T-cell (primary cell): ENCODE measurements around the gene MED12L. TPM values are rescaled to one million over a fixed set of nuclear protein-coding genes. Genes with fewer than 3 reads are reported as not detected.

Experiments used
- ATAC-seq, 4 experiments: fragments of 200-7000 bp in 3 of 4; fragments of 150-1000 bp in 1 of 4; cut with Tn5 transposase; replicated peaks in 1 of 4; 1 replicate in 3 of 4; 2 replicates in 1 of 4; pipeline ENCODE4 v1.10.0; 2021; ENCODE audit warnings: moderate library complexity in 3 of 4, mild to moderate bottlenecking in 2 of 4, moderate number of reproducible peaks in 1 of 4
- CTCF ChIA-PET, 2 donors: fragments of 300-600 bp; sonication (Branson Sonifier 250); formaldehyde crosslinking; loops; one replicate each; lab custom pipeline; 2022; ENCODE audit warnings: antibody characterized with exemption in 2 of 2; lab: Charles Lee
- POLR2A ChIA-PET, 2 donors: fragments of 300-600 bp; sonication (Branson Sonifier 250); formaldehyde crosslinking; loops; one replicate each; lab custom pipeline; 2022; ENCODE audit warnings: antibody characterized with exemption in 2 of 2; lab: Charles Lee
- DNase-seq, 35 experiments: peaks; one replicate each; pipeline versions ENCODE4 v3.0.0 to v3.0.0-alpha.2; 2013 to 2023
- H3K27ac ChIP-seq: one replicate; pipeline ENCODE4 v1.5.1; 2013; ENCODE audit warnings: low read length
- H3K27me3 ChIP-seq, 2 experiments: replicated peaks in 1 of 2; 1 replicate in 1 of 2; 2 replicates in 1 of 2; pipeline versions ENCODE4 v1.6.1 to v1.7.0; 2013; ENCODE audit warnings: low read length in 1 of 2, mixed read lengths in 1 of 2; ENCODE audit not compliant: control insufficient read depth in 2 of 2, insufficient read depth in 2 of 2; ENCODE audit errors: extremely low read depth in 1 of 2
- H3K36me3 ChIP-seq, 2 donors: 1 replicate in 1 of 2; 2 replicates in 1 of 2; pipeline versions ENCODE4 v1.6.1 to v1.7.0; 2013; ENCODE audit warnings: low read length in 1 of 2; ENCODE audit not compliant: control insufficient read depth in 2 of 2, insufficient read depth in 1 of 2; ENCODE audit errors: extremely low read depth in 1 of 2
- H3K4me1 ChIP-seq, 2 experiments: 1 replicate in 1 of 2; 2 replicates in 1 of 2; pipeline versions ENCODE4 v1.6.1 to v1.7.0; 2013; ENCODE audit warnings: low read length in 2 of 2, mixed read lengths in 1 of 2; ENCODE audit not compliant: insufficient read depth in 2 of 2, control insufficient read depth in 1 of 2; ENCODE audit errors: extremely low read depth in 1 of 2
- H3K4me3 ChIP-seq, 2 donors: 1 replicate in 1 of 2; 2 replicates in 1 of 2; pipeline versions ENCODE4 v1.5.1 to v1.7.0; 2013; ENCODE audit warnings: mild to moderate bottlenecking in 2 of 2, low read length in 1 of 2, moderate library complexity in 1 of 2; ENCODE audit not compliant: control insufficient read depth in 1 of 2; ENCODE audit errors: extremely low read depth in 1 of 2
- H3K9me3 ChIP-seq: 2 replicates; pipeline ENCODE4 v1.7.0; 2013
- H3K27ac Mint-ChIP-seq, 2 donors: one replicate each; pipeline ENCODE4 v1.8.0; 2020 to 2021; ENCODE audit warnings: mild to moderate bottlenecking in 2 of 2, mixed read lengths in 2 of 2
- H3K27me3 Mint-ChIP-seq, 2 donors: one replicate each; pipeline ENCODE4 v1.8.0; 2021 to 2022; ENCODE audit warnings: mixed read lengths in 2 of 2
- H3K36me3 Mint-ChIP-seq: one replicate; pipeline ENCODE4 v1.8.0; 2021; ENCODE audit warnings: mixed read lengths
- H3K4me1 Mint-ChIP-seq, 3 donors: one replicate each; pipeline ENCODE4 v1.8.0; 2020 to 2022; ENCODE audit warnings: mixed read lengths in 3 of 3, mild to moderate bottlenecking in 1 of 3
- H3K4me3 Mint-ChIP-seq, 3 donors: one replicate each; pipeline ENCODE4 v1.8.0; 2020 to 2022; ENCODE audit warnings: mild to moderate bottlenecking in 3 of 3, mixed read lengths in 3 of 3, moderate library complexity in 3 of 3
- H3K9me3 Mint-ChIP-seq, 3 donors: one replicate each; pipeline ENCODE4 v1.8.0; 2020 to 2022; ENCODE audit warnings: mixed read lengths in 3 of 3
- WGBS: methylation state at CpG from one replicate; pipeline ENCODE4 v1.1.5; 2013; ENCODE audit warnings: missing lambda C conversion rate; ENCODE audit not compliant: insufficient coverage; 5-methylcytosine and 5-hydroxymethylcytosine counted together
- total RNA-seq, 35 experiments: library from RNA in 6 of 35; stranded (reverse) in 6 of 35; fragments of 120-200 nt in 1 of 35; gene quantifications; one replicate each; pipeline versions ENCODE4 v1.2.1 to v1.2.4 and lab custom pipeline; 2013 to 2026

MED12L gene
- total RNA-seq, 5 donors from 2014 or later (not counting 1 experiment from before 2014, with no cell fraction given): 0.55 to 2.1 (median 0.66) TPM

GRCh38 chr3:151135541-151136337 is 50.3 kb downstream of the MED12L start:
- Histone ChIP-seq H3K27ac (peak overlapping the region; percentile 62), H3K4me1 (peaks cover 9 to 11% of the 10 kb centered on the region in 2 experiments), H3K36me3 (no peaks in the 10 kb centered on the region), H3K4me3 (no peak overlapping the region), H3K27me3 (no peaks in the 10 kb centered on the region), H3K9me3 (no peaks in the 10 kb centered on the region)
- Mint-ChIP-seq H3K4me1 (peaks cover 22 to 29% (median 27%) of the 10 kb centered on the region in 3 donors), H3K9me3 (no peaks in the 10 kb centered on the region), H3K36me3 (no peaks in the 10 kb centered on the region), H3K4me3 (peak overlapping the region; percentile 1 to 55 (median 21)), H3K27ac (peak overlapping the region; percentile 83 to 88), H3K27me3 (peaks cover 0 to 4% of the 10 kb centered on the region in 2 donors)
- POLR2A ChIA-PET: no interaction called here
- WGBS: 26% methylated on average over 3 of the region's 5 CpGs
- peak; percentile 87 to 93 (median 88) for ATAC-seq
- CTCF ChIA-PET: interaction anchor here in 1 of 2 donors (0.6 kb wide), 2 partner anchors 16 to 76 kb away, joined by 4 read pairs; no protein-coding TSS in a partner anchor
- peak in 33 of 35 experiments; percentile 2 to 48 (median 21) for DNase-seq

- Mint-ChIP-seq H3K9me3 (no peaks in the 10 kb centered on the region), H3K4me1 (peaks cover 0 to 5% (median 0%) of the 10 kb centered on the region in 3 donors), H3K27ac (no peak overlapping the region), H3K4me3 (no peak overlapping the region), H3K36me3 (no peaks in the 10 kb centered on the region), H3K27me3 (peaks cover 10 to 13% of the 10 kb centered on the region in 2 donors)
- peaks cover 0 to 5% of the 10 kb centered on the region in 2 experiments for H3K27me3 ChIP-seq
- ChIA-PET POLR2A (no interaction called here), CTCF (interaction anchor here (0.6 to 1.4 kb wide), 13 partner anchors 8 to 859 kb away, joined by 3 to 10 read pairs (median 3); no protein-coding TSS in a partner anchor)
- 90% methylated on average over 3 of the region's 5 CpGs for WGBS
- H3K4me3 ChIP-seq: no peak overlapping the region
- no peaks in the 10 kb centered on the region for H3K9me3 ChIP-seq
- no peak for DNase-seq
- peaks cover 0 to 6% of the 10 kb centered on the region in 2 experiments for H3K4me1 ChIP-seq
- ATAC-seq: no peak
- no peaks in the 10 kb centered on the region for H3K36me3 ChIP-seq
- H3K27ac ChIP-seq: no peak overlapping the region
Observed at GRCh38 chr3:151142929-151143328, 57.5 kb downstream of the MED12L start.

- Histone ChIP-seq H3K36me3 (no peaks in the 10 kb centered on the region), H3K27ac (no peak overlapping the region), H3K4me3 (no peak overlapping the region), H3K9me3 (no peaks in the 10 kb centered on the region), H3K27me3 (peaks cover 0 to 5% of the 10 kb centered on the region in 2 experiments), H3K4me1 (peaks cover 0 to 6% of the 10 kb centered on the region in 2 experiments)
- 65% methylated on average over 3 of the region's 4 CpGs for WGBS
- peaks cover 0 to 5% (median 0%) of the 10 kb centered on the region in 3 donors for H3K4me1 Mint-ChIP-seq
- no peak for DNase-seq
- no peaks in the 10 kb centered on the region for H3K36me3 Mint-ChIP-seq
- H3K9me3 Mint-ChIP-seq: no peaks in the 10 kb centered on the region
- H3K27me3 Mint-ChIP-seq: peaks cover 10 to 13% of the 10 kb centered on the region in 2 donors
- POLR2A ChIA-PET: interaction anchor here in 1 of 2 donors (0.5 to 0.6 kb wide), 2 partner anchors 329 to 1124 kb away, joined by 4 read pairs; partner anchors contain the start of gene MBNL1
- ATAC-seq: no peak
- H3K27ac Mint-ChIP-seq: no peak overlapping the region
- H3K4me3 Mint-ChIP-seq: no peak overlapping the region
- CTCF ChIA-PET: interaction anchor here in 1 of 2 donors (1.4 kb wide), 1 partner anchor 12 kb away, joined by 5 read pairs; no protein-coding TSS in a partner anchor
Observed at GRCh38 chr3:151144016-151144415, 58.6 kb downstream of the MED12L start.

GRCh38 chr3:151144760-151145159 is 59.3 kb downstream of the MED12L start:
- ATAC-seq (no peak), DNase-seq (no peak)
- ChIA-PET POLR2A (interaction anchor here in 1 of 2 donors (0.6 kb wide), 1 partner anchor 281 kb away, joined by 3 read pairs; no protein-coding TSS in a partner anchor), CTCF (interaction anchor here in 1 of 2 donors (1.4 kb wide), 1 partner anchor 11 kb away, joined by 5 read pairs; no protein-coding TSS in a partner anchor)
- 70% methylated on average over 5 of the region's 5 CpGs for WGBS
- no peak overlapping the region for H3K4me3 Mint-ChIP-seq
- H3K4me1 Mint-ChIP-seq: peaks cover 0 to 5% (median 0%) of the 10 kb centered on the region in 3 donors
- Histone ChIP-seq H3K27ac (no peak overlapping the region), H3K4me3 (no peak overlapping the region), H3K36me3 (no peaks in the 10 kb centered on the region), H3K4me1 (peaks cover 0 to 6% of the 10 kb centered on the region in 2 experiments), H3K9me3 (no peaks in the 10 kb centered on the region), H3K27me3 (peaks cover 0 to 5% of the 10 kb centered on the region in 2 experiments)
- H3K27me3 Mint-ChIP-seq: peaks cover 10 to 13% of the 10 kb centered on the region in 2 donors
- H3K9me3 Mint-ChIP-seq: no peaks in the 10 kb centered on the region
- no peak overlapping the region for H3K27ac Mint-ChIP-seq
- H3K36me3 Mint-ChIP-seq: no peaks in the 10 kb centered on the region

- no peak for ATAC-seq
- no peak overlapping the region for H3K4me3 Mint-ChIP-seq
- peaks cover 0 to 6% of the 10 kb centered on the region in 2 experiments for H3K4me1 ChIP-seq
- no peaks in the 10 kb centered on the region for H3K9me3 Mint-ChIP-seq
- no peaks in the 10 kb centered on the region for H3K9me3 ChIP-seq
- no peak overlapping the region for H3K4me3 ChIP-seq
- ChIA-PET POLR2A (no interaction called here), CTCF (interaction anchor here (0.7 to 1.5 kb wide), 5 partner anchors 10 to 430 kb away, joined by 3 to 6 read pairs (median 4); no protein-coding TSS in a partner anchor)
- H3K27ac ChIP-seq: no peak overlapping the region
- H3K36me3 Mint-ChIP-seq: no peaks in the 10 kb centered on the region
- peaks cover 0 to 5% (median 0%) of the 10 kb centered on the region in 3 donors for H3K4me1 Mint-ChIP-seq
- peaks cover 10 to 16% of the 10 kb centered on the region in 2 donors for H3K27me3 Mint-ChIP-seq
- 46% methylated on average over 6 of the region's 6 CpGs for WGBS
- DNase-seq: no peak
- no peaks in the 10 kb centered on the region for H3K36me3 ChIP-seq
- peaks cover 0 to 5% of the 10 kb centered on the region in 2 experiments for H3K27me3 ChIP-seq
- H3K27ac Mint-ChIP-seq: no peak overlapping the region
Observed at GRCh38 chr3:151145713-151146070, 60.2 kb downstream of the MED12L start.

GRCh38 chr3:151146071-151146730 is 60.7 kb downstream of the MED12L start:
- H3K36me3 Mint-ChIP-seq: no peaks in the 10 kb centered on the region
- no peaks in the 10 kb centered on the region for H3K9me3 ChIP-seq
- DNase-seq (peak; percentile 17 to 73 (median 34)), ATAC-seq (peak; percentile 88 to 95 (median 92))
- no peak overlapping the region for H3K4me3 Mint-ChIP-seq
- peaks cover 10 to 16% of the 10 kb centered on the region in 2 donors for H3K27me3 Mint-ChIP-seq
- H3K9me3 Mint-ChIP-seq: no peaks in the 10 kb centered on the region
- ChIA-PET POLR2A (no interaction called here), CTCF (interaction anchor here (0.7 to 1.5 kb wide), 5 partner anchors 10 to 430 kb away, joined by 3 to 6 read pairs (median 4); no protein-coding TSS in a partner anchor)
- H3K27ac Mint-ChIP-seq: no peak overlapping the region
- no peaks in the 10 kb centered on the region for H3K36me3 ChIP-seq
- 1% methylated on average over 6 of the region's 9 CpGs for WGBS
- no peak overlapping the region for H3K4me3 ChIP-seq
- peaks cover 0 to 5% (median 0%) of the 10 kb centered on the region in 3 donors for H3K4me1 Mint-ChIP-seq
- H3K4me1 ChIP-seq: peaks cover 0 to 6% of the 10 kb centered on the region in 2 experiments
- peaks cover 0 to 5% of the 10 kb centered on the region in 2 experiments for H3K27me3 ChIP-seq
- H3K27ac ChIP-seq: no peak overlapping the region
